HG03060 (cell line): ENCODE measurements around the gene LRIG1.

Experiments
- ATAC-seq: cut with Tn5 transposase; IDR thresholded peaks from one replicate; pipeline ENCODE4 v1.9.1; 2021; ENCODE audit warnings: low read depth, moderate number of reproducible peaks; ENCODE audit not compliant: unreplicated experiment

The LRIG1 gene

GRCh38 chr3:66394019-66394752 is 106.6 kb downstream of the LRIG1 start:
- peak; percentile 51 for ATAC-seq

GRCh38 chr3:66393333-66394005 is 107.4 kb downstream of the LRIG1 start:
- ATAC-seq: peak; percentile 9

GRCh38 chr3:66392966-66393332 is 107.9 kb downstream of the LRIG1 start:
- ATAC-seq: no peak

GRCh38 chr3:66392512-66392911 is 108.3 kb downstream of the LRIG1 start:
- ATAC-seq: no peak

GRCh38 chr3:66390013-66390412 is 110.8 kb downstream of the LRIG1 start:
- ATAC-seq: no peak

- peak; percentile 35 for ATAC-seq
Measured at GRCh38 chr3:66386925-66387650, 113.7 kb downstream of the LRIG1 start.

GRCh38 chr3:66386011-66386924 is 114.6 kb downstream of the LRIG1 start:
- peak; percentile 77 for ATAC-seq

DNA sequence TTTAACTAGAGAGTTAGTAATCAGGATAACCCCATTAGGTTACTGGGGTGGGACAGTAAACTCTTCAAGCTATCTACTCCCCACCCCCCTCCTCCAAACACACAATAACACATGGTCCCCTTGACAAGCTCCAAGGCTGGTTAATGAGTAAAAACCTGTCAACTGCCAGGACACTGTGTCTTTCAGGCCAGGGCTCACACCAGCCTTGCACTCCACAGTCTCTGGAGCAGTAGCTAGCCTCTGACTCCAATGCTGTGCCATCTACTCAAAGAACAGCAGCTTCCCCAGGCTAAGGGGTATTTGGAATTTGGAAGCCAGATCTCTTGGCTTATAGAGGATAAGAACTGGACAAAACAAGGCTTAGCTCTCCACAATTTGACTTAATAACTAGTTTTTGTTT is 115.8 kb downstream of the LRIG1 start:
- no peak for ATAC-seq

DNA sequence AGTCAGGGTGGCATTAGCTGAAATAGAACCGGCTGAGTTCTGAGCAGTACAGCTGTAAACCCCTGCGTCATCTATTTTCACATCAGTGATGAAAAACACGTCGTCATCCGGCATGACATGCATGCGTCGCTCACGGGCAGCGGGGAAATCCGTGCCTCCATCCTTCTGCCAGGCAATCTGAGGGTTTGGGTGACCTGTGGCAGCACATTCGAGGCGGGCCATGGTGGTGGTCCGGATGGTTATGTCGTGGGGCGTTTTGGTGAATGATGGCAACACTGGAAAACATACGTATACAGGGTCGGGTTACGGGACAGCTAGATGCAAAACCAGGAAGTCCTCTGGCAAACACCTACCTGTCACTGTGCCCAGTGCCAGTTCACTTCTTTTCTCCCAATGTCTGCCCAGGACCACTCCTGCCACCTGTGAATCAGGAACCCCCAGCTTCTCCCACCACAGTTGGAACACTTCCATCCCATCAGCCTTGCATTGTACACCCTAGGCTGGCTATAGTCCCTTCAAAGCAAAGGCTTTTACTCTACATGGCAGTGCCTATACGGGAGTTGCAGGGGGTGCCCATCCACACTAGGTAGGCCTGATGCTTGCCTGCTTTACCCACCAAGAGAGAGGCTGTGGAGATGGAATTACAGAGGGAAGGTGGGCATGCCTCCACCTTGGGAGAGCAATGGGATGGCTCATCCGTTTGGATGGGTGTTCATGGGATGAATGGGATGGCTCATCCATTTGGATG is 116.7 kb downstream of the LRIG1 start:
- no peak for ATAC-seq

- ATAC-seq: no peak
Measured at GRCh38 chr3:66383023-66383422, 117.8 kb downstream of the LRIG1 start.

DNA sequence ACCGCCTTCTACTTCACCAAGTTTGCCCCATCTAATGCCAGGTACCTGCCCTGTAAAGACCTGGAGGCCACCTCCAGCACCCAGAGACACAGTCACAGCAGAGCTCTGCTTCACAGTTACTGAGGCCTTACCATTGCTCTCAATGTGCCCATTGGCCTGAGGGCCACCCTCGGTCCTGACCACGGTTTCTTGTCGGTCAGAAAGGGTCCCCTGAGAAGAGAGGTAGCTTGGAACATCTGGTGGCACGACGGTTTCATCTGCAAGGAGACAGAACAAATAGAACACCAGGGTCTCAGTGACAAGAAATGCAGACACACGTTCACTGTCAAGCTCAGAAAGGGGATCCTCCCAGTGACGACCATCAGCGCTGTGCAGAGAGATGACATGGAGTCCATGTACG is 118.7 kb downstream of the LRIG1 start:
- no peak for ATAC-seq

- ATAC-seq: no peak
Measured at GRCh38 chr3:66381626-66382025, 119.2 kb downstream of the LRIG1 start.

DNA sequence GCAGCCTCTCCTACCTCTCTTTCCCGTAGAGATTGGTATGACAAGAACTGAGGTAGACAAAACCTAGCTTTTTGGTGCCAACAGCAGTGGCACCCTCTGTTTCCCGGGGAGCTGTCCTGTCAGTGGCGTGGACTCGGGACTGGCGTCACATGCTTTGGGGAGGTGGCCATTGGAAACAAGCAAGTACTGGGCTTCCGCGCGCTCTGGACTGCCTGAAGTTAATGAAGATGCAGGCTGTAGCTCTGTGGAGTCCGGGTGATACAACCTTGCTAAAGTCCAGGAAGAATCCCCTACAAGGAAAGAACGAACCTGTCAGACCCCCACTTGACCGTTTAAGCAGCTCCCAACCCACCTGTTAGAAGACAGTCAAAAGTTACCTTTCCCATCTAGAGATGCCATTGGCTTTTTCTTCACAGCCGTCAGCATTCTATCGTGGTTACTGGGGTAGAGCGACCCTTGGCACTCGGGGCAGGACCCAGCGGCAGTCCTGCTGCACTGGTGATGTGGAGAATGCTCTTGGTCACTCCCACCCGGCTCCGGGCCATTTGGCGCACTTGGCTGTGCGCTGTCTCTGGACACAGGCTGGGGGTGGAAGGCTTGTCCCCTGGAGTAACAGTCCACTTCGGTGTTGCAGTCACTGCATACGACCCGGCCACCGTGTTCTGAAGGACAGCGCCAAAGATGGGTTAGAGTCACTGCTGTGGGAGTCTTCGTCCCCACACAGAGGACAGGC is 120.5 kb downstream of the LRIG1 start:
- ATAC-seq: no peak

GRCh38 chr3:66379565-66379964 is 121.3 kb downstream of the LRIG1 start:
- no peak for ATAC-seq

GRCh38 chr3:66378256-66378655 is 122.6 kb downstream of the LRIG1 start:
- ATAC-seq: no peak

- no peak for ATAC-seq
Measured at GRCh38 chr3:66377800-66378199, 123.0 kb downstream of the LRIG1 start.

GRCh38 chr3:66376568-66376967 is 124.3 kb downstream of the LRIG1 start:
- no peak for ATAC-seq

GRCh38 chr3:66372681-66373350 is 128.0 kb downstream of the LRIG1 start:
- ATAC-seq: no peak

GRCh38 chr3:66371432-66371831 is 129.4 kb downstream of the LRIG1 start:
- ATAC-seq: no peak
